Esophagus squamous epithelium (tissue), 5 donors: ENCODE results near the gene TNFAIP3. TPM values are rescaled to one million over a fixed set of nuclear protein-coding genes. Genes with fewer than 3 reads are reported as not detected.

Experiments used
- DNase-seq: peaks from one replicate; lab custom pipeline; 2025; lab: John Stamatoyannopoulos, UW
- H3K27ac ChIP-seq, 4 donors: fragments of 200-600 bp; sonication (generic); one replicate each; pipeline ENCODE4 v1.5.1; 2016 to 2019; ENCODE audit warnings: mild to moderate bottlenecking in 1 of 4
- H3K27me3 ChIP-seq, 4 donors: fragments of 200-600 bp; sonication (generic); 1 replicate in 3 of 4; 2 replicates in 1 of 4; pipeline versions ENCODE4 v1.5.1 to v1.6.0; 2017 to 2021; ENCODE audit warnings: antibody characterized with exemption in 1 of 4
- H3K36me3 ChIP-seq, 3 donors: fragments of 200-600 bp; sonication (generic); one replicate each; pipeline ENCODE4 v1.5.1; 2016 to 2019
- H3K4me1 ChIP-seq, 3 donors: fragments of 200-600 bp; sonication (generic); one replicate each; pipeline ENCODE4 v1.5.1; 2017 to 2019
- H3K4me3 ChIP-seq, 4 donors: fragments of 200-600 bp; sonication (generic); 1 replicate in 3 of 4; 2 replicates in 1 of 4; pipeline ENCODE4 v1.5.1; 2016 to 2019; ENCODE audit warnings: mild to moderate bottlenecking in 2 of 4, moderate library complexity in 1 of 4
- H3K9me3 ChIP-seq, 3 donors: fragments of 200-600 bp; sonication (generic); one replicate each; pipeline ENCODE4 v1.5.1; 2016 to 2019
- CTCF ChIP-seq, 6 experiments: fragments of 450-650 bp in 4 of 6; fragments of 200-600 bp in 2 of 6; sonication (generic) in 2 of 6; IDR thresholded peaks; one replicate each; pipeline ENCODE4 v1.5.1; 2016 to 2019; ENCODE audit warnings: antibody characterized with exemption in 6 of 6, mild to moderate bottlenecking in 4 of 6, moderate library complexity in 4 of 6
- POLR2A ChIP-seq, 4 donors: fragments of 450-650 bp; IDR thresholded peaks; one replicate each; pipeline ENCODE4 v1.6.1; 2017; ENCODE audit warnings: antibody characterized with exemption in 4 of 4, mild to moderate bottlenecking in 4 of 4, moderate library complexity in 3 of 4
- WGBS, 2 donors: methylation state at CpG; one replicate each; pipeline ENCODE4 v1.1.5; 2018; 5-methylcytosine and 5-hydroxymethylcytosine counted together
- intact Hi-C: fragments of 100-400 bp; cut with DNase I; formaldehyde crosslinking; loops from one replicate; pipeline ENCODE4 v1.15.0; 2022
- total RNA-seq, 4 donors: library from RNA; depleted of rRNA; stranded (reverse); fragments of >200 nt; gene quantifications; one replicate each; pipeline ENCODE4 v1.1.0, GENCODE V29; 2016
- donor health status: DM: yes; HTN: yes; CAD: no.

The TNFAIP3 gene
- total RNA-seq, 4 donors from 2014 or later = 4.2 to 21.7 (median 7.7) TPM

GRCh38 chr6:137870308-137870644 lies 3.2 kb downstream of the TNFAIP3 start:
- Histone ChIP-seq H3K4me3 (peak overlapping the region in 3 of 4 donors; percentile 26 to 96 (median 93)), H3K27me3 (no peaks in the 10 kb centered on the region), H3K36me3 (peaks cover 0 to 13% (median 0%) of the 10 kb centered on the region in 3 donors), H3K4me1 (peaks cover 40 to 84% (median 54%) of the 10 kb centered on the region in 3 donors), H3K9me3 (no peaks in the 10 kb centered on the region), H3K27ac (peak overlapping the region; percentile 57 to 96 (median 89))
- intact Hi-C loops = loop anchor here (10.0 kb wide), 1 partner anchor 75 kb away; no protein-coding TSS in a partner anchor
- DNase-seq = no peak
- TF ChIP-seq CTCF (IDR thresholded peaks at IDR 0.05) = no peak
- no peak for TF ChIP-seq POLR2A (IDR thresholded peaks at IDR 0.05)
- WGBS, 2 donors = 32 to 38% methylated on average over 5 of the region's 5 CpGs

- intact Hi-C loops = loop anchor here (10.0 kb wide), 1 partner anchor 74 kb away; no protein-coding TSS in a partner anchor
- Histone ChIP-seq H3K4me3 (peak overlapping the region in 3 of 4 donors; percentile 26 to 96 (median 93)), H3K27me3 (no peaks in the 10 kb centered on the region), H3K27ac (peak overlapping the region; percentile 57 to 96 (median 89)), H3K4me1 (peaks cover 40 to 88% (median 54%) of the 10 kb centered on the region in 3 donors), H3K9me3 (no peaks in the 10 kb centered on the region), H3K36me3 (peaks cover 2 to 19% (median 4%) of the 10 kb centered on the region in 3 donors)
- no peak for DNase-seq
- 10 to 11% methylated on average over 3 to 4 of the region's 4 CpGs for WGBS, 2 donors
- TF ChIP-seq POLR2A (IDR thresholded peaks at IDR 0.05) = no peak
- peak in 4 of 6 experiments; percentile 27 to 67 (median 54) for TF ChIP-seq CTCF (IDR thresholded peaks at IDR 0.05)
These were observed 3.7 kb downstream of the TNFAIP3 start for GRCh38 chr6:137870744-137871247.

- intact Hi-C loops = loop anchor here (10.0 kb wide), 1 partner anchor 74 kb away; no protein-coding TSS in a partner anchor
- Histone ChIP-seq H3K9me3 (no peaks in the 10 kb centered on the region), H3K27me3 (no peaks in the 10 kb centered on the region), H3K27ac (peak overlapping the region; percentile 57 to 96 (median 89)), H3K4me3 (peak overlapping the region in 3 of 4 donors; percentile 26 to 96 (median 93)), H3K36me3 (peaks cover 7 to 24% (median 7%) of the 10 kb centered on the region in 3 donors), H3K4me1 (peaks cover 37 to 84% (median 50%) of the 10 kb centered on the region in 3 donors)
- 29 to 48% methylated on average over 11 of the region's 11 CpGs for WGBS, 2 donors
- DNase-seq = no peak
- TF ChIP-seq POLR2A (IDR thresholded peaks at IDR 0.05) (no peak), CTCF (IDR thresholded peaks at IDR 0.05) (no peak)
These were observed 4.2 kb downstream of the TNFAIP3 start for GRCh38 chr6:137871291-137871690.

GRCh38 chr6:137871831-137872454 lies 4.9 kb downstream of the TNFAIP3 start:
- 43 to 60% methylated on average over 1 of the region's 1 CpG for WGBS, 2 donors
- peaks cover 11 to 30% (median 11%) of the 10 kb centered on the region in 3 donors for H3K36me3 ChIP-seq
- no peaks in the 10 kb centered on the region for H3K27me3 ChIP-seq
- peak overlapping the region; percentile 2 to 96 (median 89) for H3K27ac ChIP-seq
- no peaks in the 10 kb centered on the region for H3K9me3 ChIP-seq
- DNase-seq = no peak
- peaks cover 33 to 79% (median 47%) of the 10 kb centered on the region in 3 donors for H3K4me1 ChIP-seq
- no peak for TF ChIP-seq CTCF (IDR thresholded peaks at IDR 0.05)
- no peak for TF ChIP-seq POLR2A (IDR thresholded peaks at IDR 0.05)
- peak overlapping the region in 2 of 4 donors; percentile 93 to 96 for H3K4me3 ChIP-seq
- intact Hi-C loops = loop anchor here (10.0 kb wide), 1 partner anchor 73 kb away; no protein-coding TSS in a partner anchor
